ENCODE data around the gene INO80B.
"Not testable (repeated sequence)": the region's sequence is repeated elsewhere in the genome, so short reads cannot be mapped to it uniquely, and the experiment has no call there.

INO80B gene

GRCh38 chr2:74448771-74449170 is 6.1 kb upstream of the INO80B start:
- no peak for DNase-seq (ENCODE audit: low read depth, low spot score)

GRCh38 chr2:74450570-74451190 is 4.2 kb upstream of the INO80B start:
- DNase-seq (ENCODE audit: low read depth, low spot score): no peak

GRCh38 chr2:74457129-74457548 is 2.3 kb downstream of the INO80B start:
- no peak for DNase-seq (ENCODE audit: low read depth, low spot score)

GRCh38 chr2:74457549-74458131 is 2.8 kb downstream of the INO80B start:
- DNase-seq (ENCODE audit: low read depth, low spot score): no peak

- peak; percentile 100 for DNase-seq (ENCODE audit: low read depth, low spot score)
Observed at GRCh38 chr2:74458132-74458937, 3.4 kb downstream of the INO80B start, which contains the start of gene WBP1. Gene WBP1, plus strand, starts transcription at chr2:74458438. Its CDS starts 165 bp downstream, at chr2:74458603.

GRCh38 chr2:74458938-74459363 is 4.1 kb downstream of the INO80B start:
- no peak for DNase-seq (ENCODE audit: low read depth, low spot score)

- not testable (repeated sequence) for DNase-seq (ENCODE audit: low read depth, low spot score)
Observed at GRCh38 chr2:74459503-74460118, 4.7 kb downstream of the INO80B start.

- DNase-seq (ENCODE audit: low read depth, low spot score): not testable (repeated sequence)
Observed at GRCh38 chr2:74460187-74460586, 5.3 kb downstream of the INO80B start.

GRCh38 chr2:74461187-74462053 is 6.5 kb downstream of the INO80B start:
- no peak for DNase-seq (ENCODE audit: low read depth, low spot score)

GRCh38 chr2:74462054-74462785 is 7.3 kb downstream of the INO80B start:
- DNase-seq (ENCODE audit: low read depth, low spot score): no peak

GRCh38 chr2:74462786-74463105 is 7.9 kb downstream of the INO80B start:
- DNase-seq (ENCODE audit: low read depth, low spot score): no peak

- DNase-seq (ENCODE audit: low read depth, low spot score): no peak
Observed at GRCh38 chr2:74464406-74464805, 9.5 kb downstream of the INO80B start.

- not testable (repeated sequence) for DNase-seq (ENCODE audit: low read depth, low spot score)
Observed at GRCh38 chr2:74470742-74471141, 15.9 kb downstream of the INO80B start.

GRCh38 chr2:74471332-74472065 is 16.6 kb downstream of the INO80B start:
- DNase-seq (ENCODE audit: low read depth, low spot score): no peak

- DNase-seq (ENCODE audit: low read depth, low spot score): peak; percentile 85
Observed at GRCh38 chr2:74472086-74472944, 17.4 kb downstream of the INO80B start, which contains the start of gene MRPL53. Gene MRPL53, minus strand, starts transcription at chr2:74472680. Its CDS starts 20 bp downstream, at chr2:74472660.

GRCh38 chr2:74472945-74473258 is 18.0 kb downstream of the INO80B start:
- DNase-seq (ENCODE audit: low read depth, low spot score): no peak

GRCh38 chr2:74474481-74474880 is 19.6 kb downstream of the INO80B start:
- DNase-seq (ENCODE audit: low read depth, low spot score): no peak

GRCh38 chr2:74474899-74475298 is 20.0 kb downstream of the INO80B start:
- no peak for DNase-seq (ENCODE audit: low read depth, low spot score)

- DNase-seq (ENCODE audit: low read depth, low spot score): no peak
Observed at GRCh38 chr2:74481431-74481830, 26.5 kb downstream of the INO80B start.
